A549 (cell line): ENCODE data around the gene PCSK5.

Experiments used
- CBX8 ChIP-seq: fragments of 200-600 bp; sonication (generic); IDR thresholded peaks from 2 replicates; pipeline ENCODE4 v1.6.1; 2016
- CTCF ChIP-seq: fragments of >200 bp; sonication (Bioruptor Twin); formaldehyde crosslinking; IDR thresholded peaks from 3 replicates; pipeline ENCODE4 v1.5.1; 2016
- ELK1 ChIP-seq: fragments of 150-350 bp; IDR thresholded peaks from 2 replicates; pipeline ENCODE4 v1.6.1; 2014; ENCODE audit warnings: low read depth, mild to moderate bottlenecking, low read length
- EP300 ChIP-seq, 2 experiments: fragments of >200 bp; sonication (Bioruptor Twin); formaldehyde crosslinking; IDR thresholded peaks; 2 replicates in 1 of 2; 3 replicates in 1 of 2; pipeline ENCODE4 v1.6.1; 2016 to 2017
- HOXA7 ChIP-seq: fragments of 250-450 bp; sonication (Bioruptor Pico); IDR thresholded peaks from 2 replicates; pipeline ENCODE4 v1.5.0; 2020; ENCODE audit warnings: mild to moderate bottlenecking, moderate library complexity
- JUN ChIP-seq, 2 experiments: fragments of >200 bp; sonication (Bioruptor Twin); formaldehyde crosslinking; IDR thresholded peaks; 2 replicates in 1 of 2; 3 replicates in 1 of 2; pipeline ENCODE4 v1.6.1; 2016 to 2017
- MAX ChIP-seq: IDR thresholded peaks from 2 replicates; pipeline ENCODE4 v1.6.1; 2012
- MYC ChIP-seq: IDR thresholded peaks from 2 replicates; pipeline ENCODE4 v1.6.1; 2012; ENCODE audit warnings: mild to moderate bottlenecking, inconsistent platforms, low read length, improper control_type of control experiment, borderline replicate concordance
- NFE2L2 ChIP-seq: fragments of 150-350 bp; conservative IDR thresholded peaks from 2 replicates; pipeline ENCODE4 v1.6.1; 2014; ENCODE audit warnings: low read length
- POLR2A ChIP-seq: IDR thresholded peaks from 2 replicates; pipeline ENCODE4 v1.6.1; 2012; ENCODE audit warnings: mild to moderate bottlenecking, low read length
- RAD21 ChIP-seq, 2 experiments: fragments of >200 bp in 1 of 2; sonication (Bioruptor Twin) in 1 of 2; formaldehyde crosslinking in 1 of 2; IDR thresholded peaks in 1 of 2; conservative IDR thresholded peaks in 1 of 2; 2 replicates in 1 of 2; 3 replicates in 1 of 2; pipeline ENCODE4 v1.6.1; 2012 to 2018; ENCODE audit warnings: inconsistent platforms in 1 of 2
- RCOR1 ChIP-seq: fragments of 150-350 bp; IDR thresholded peaks from 2 replicates; pipeline ENCODE4 v1.6.1; 2014; ENCODE audit warnings: antibody characterized with exemption, low read length, low read depth
- REST ChIP-seq: fragments of 200-600 bp; sonication (generic); IDR thresholded peaks from 2 replicates; pipeline ENCODE4 v1.6.1; 2016; ENCODE audit warnings: antibody characterized with exemption, mild to moderate bottlenecking, moderate library complexity
- RNF2 ChIP-seq: fragments of 200-600 bp; sonication (generic); IDR thresholded peaks from 2 replicates; pipeline ENCODE4 v1.6.1; 2016; ENCODE audit warnings: low read depth, mild to moderate bottlenecking, antibody characterized with exemption, moderate library complexity, borderline replicate concordance

GRCh38 chr9:75958226-75958625 is 67.8 kb downstream of the PCSK5 start:
- TF ChIP-seq RCOR1 (no peak), REST (no peak), POLR2A (no peak), JUN (IDR thresholded peaks at IDR 0.05) (no peak), CTCF (no peak), EP300 (IDR thresholded peaks at IDR 0.05) (no peak), NFE2L2 (no peak), MAX (no peak), ELK1 (no peak), RNF2 (no peak), MYC (no peak), HOXA7 (CRISPR knock-in tag) (no peak), CBX8 (no peak), RAD21 (conservative IDR thresholded peaks at IDR 0.05 in 1 of 2, IDR thresholded peaks at IDR 0.05 in 1 of 2) (no peak)
